ENCODE data around the gene EEF2K. TPM values are rescaled to one million over a fixed set of nuclear protein-coding genes. Genes with fewer than 3 reads are reported as not detected.
"Not testable (repeated sequence)": the region's sequence is repeated elsewhere in the genome, so short reads cannot be mapped to it uniquely, and the experiment has no call there.

Gene EEF2K
- total RNA-seq, 1 experiment from 2014 or later: 11.2 TPM

DNA sequence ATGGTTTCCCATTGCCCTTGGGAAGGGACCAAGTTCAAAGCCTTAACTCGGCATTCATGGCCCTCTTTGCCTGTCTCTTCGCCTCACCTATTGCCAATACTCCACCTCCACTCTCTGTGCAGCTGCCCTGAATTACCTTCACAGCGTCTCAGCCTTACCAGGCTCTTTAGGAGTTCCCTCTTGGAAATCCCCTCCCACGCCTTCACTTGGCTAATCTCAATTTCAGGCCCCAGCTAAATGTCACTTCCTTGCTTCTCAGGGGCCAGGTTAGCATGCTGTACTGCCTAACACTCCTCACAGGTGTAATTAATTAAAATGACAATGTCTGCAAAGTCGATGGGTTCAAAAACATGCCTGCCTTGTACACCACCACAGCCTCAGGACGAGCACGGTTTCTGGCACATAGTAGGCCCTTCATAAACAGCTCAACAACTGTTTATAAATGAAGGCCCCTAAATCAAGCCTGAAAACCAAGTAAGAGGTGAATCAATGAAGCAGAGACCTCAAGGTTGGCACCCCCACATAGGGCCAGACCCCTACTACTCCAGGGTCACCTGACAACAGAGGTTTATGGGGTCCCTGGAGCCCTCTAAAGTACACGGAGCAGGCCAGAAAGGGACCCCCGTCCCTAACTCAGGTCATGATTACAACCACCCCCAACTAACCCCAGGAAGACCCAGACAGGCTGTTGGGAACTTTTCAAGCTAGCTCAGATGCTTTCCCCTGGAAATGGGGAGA is 11.2 kb upstream of the EEF2K start:
- Histone ChIP-seq H3K27me3 (replicated peaks) (no peaks in the 10 kb centered on the region), H3K4me3 (no peak overlapping the region; the same call in 1 of the 2 replicates), H3K36me3 (no peaks in the 10 kb centered on the region), H3K9me3 (replicated peaks) (no peaks in the 10 kb centered on the region), H3K4me1 (replicated peaks) (peaks cover 30% of the 10 kb centered on the region), H3K27ac (no peak overlapping the region)
- no peak for DNase-seq (ENCODE audit: low read depth in 1 of 2, low spot score in 2 of 2)

DNA sequence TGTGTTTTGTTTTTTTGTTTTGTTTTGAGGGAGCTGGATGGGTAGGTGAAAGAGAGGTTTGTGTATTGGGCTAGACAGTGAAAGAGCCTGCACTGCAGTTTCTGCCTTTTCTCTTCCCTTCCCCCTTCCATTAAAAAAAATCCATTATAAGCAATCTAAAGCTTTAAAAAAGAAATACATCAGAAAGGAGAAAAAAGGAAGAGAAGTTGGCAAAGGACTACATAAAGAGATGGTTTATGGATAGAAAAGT is 10.7 kb upstream of the EEF2K start:
- H3K4me1 ChIP-seq (replicated peaks): peaks cover 30% of the 10 kb centered on the region
- H3K27me3 ChIP-seq (replicated peaks): no peaks in the 10 kb centered on the region
- peak overlapping the region; percentile 45 for H3K4me3 ChIP-seq
- DNase-seq (ENCODE audit: low read depth in 1 of 2, low spot score in 2 of 2): no peak
- no peak overlapping the region for H3K27ac ChIP-seq
- H3K9me3 ChIP-seq (replicated peaks): no peaks in the 10 kb centered on the region
- H3K36me3 ChIP-seq: no peaks in the 10 kb centered on the region

DNA sequence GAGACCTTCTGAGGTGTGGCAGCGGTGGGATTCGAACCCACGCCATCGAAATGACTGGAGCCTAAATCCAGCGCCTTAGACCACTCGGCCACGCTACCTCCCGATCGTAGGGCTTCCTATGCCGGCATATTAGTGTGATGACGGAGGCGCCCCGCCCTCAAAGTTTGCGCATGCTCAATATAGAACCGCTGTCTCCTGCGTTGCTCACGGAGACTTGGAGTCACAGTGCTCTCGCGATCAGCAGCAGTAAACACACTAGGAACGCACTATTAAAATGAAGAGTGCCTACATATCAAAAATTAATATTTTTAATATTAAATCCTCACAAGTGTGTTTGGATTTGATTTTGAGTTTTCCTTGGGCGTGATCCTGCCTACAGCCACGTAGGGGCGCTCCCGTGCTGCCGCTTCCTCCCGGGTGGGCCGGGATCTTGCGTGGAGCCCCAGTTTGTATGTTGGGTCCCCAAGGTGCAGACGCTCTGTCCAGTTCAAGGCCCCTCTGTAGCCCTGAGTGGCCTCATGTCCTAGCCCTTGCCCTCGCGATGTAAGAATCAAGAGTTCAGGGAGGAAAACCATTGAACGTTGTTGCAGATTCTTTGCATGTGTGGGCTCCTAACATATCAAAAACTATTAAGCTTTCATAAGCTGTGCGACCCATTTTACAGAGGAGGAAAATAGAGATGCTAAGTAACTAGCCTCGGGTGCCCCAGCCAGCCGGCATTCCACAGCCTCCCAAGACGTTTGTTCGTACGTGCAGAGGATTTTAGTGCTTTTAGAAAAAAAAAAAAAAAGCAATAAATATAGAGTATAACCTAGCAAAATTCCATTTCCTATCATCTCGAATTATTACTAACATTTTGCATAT is 10.2 kb upstream of the EEF2K start:
- Histone ChIP-seq H3K4me1 (replicated peaks) (peaks cover 30% of the 10 kb centered on the region), H3K36me3 (no peaks in the 10 kb centered on the region), H3K27me3 (replicated peaks) (no peaks in the 10 kb centered on the region), H3K4me3 (peak overlapping the region; percentile 45), H3K9me3 (replicated peaks) (no peaks in the 10 kb centered on the region), H3K27ac (peak overlapping the region; percentile 3; the same call in 1 of the 2 replicates)
- DNase-seq (ENCODE audit: low read depth in 1 of 2, low spot score in 2 of 2): peak; percentile 85 to 94

DNA sequence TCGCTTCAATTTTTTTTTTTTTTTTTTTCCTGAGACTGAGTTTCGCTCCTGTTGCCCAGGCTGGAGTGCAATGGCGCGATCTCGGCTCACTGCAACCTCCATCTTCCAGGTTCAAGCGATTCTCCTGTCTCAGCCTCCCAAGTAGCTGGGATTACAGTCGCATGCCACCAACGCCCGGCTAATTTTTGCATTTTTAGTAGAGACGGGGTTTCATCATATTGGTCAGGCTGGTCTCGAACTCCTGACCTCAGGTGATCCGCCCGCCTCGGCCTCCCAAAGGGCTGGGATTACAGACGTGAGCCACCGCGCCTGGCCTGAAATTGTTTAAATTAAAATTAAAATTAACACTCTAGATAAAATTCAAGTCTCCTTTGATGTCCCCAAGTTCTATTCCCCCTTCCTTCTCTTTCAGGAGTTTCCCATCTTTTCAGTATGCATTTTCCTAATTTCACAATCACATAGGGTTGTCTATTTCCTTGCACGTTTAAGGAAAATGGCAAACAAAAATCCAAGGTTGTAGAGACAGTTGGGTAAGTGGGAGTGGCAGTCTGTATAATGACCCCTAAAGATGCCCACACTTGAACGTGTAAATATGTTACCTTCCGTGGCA is 9.4 kb upstream of the EEF2K start:
- H3K27me3 ChIP-seq (replicated peaks); DNase-seq (ENCODE audit: low read depth in 1 of 2, low spot score in 2 of 2); H3K4me3 ChIP-seq; H3K9me3 ChIP-seq (replicated peaks); H3K27ac ChIP-seq; H3K36me3 ChIP-seq: not testable (repeated sequence)
- peaks cover 29% of the 10 kb centered on the region for H3K4me1 ChIP-seq (replicated peaks)

DNA sequence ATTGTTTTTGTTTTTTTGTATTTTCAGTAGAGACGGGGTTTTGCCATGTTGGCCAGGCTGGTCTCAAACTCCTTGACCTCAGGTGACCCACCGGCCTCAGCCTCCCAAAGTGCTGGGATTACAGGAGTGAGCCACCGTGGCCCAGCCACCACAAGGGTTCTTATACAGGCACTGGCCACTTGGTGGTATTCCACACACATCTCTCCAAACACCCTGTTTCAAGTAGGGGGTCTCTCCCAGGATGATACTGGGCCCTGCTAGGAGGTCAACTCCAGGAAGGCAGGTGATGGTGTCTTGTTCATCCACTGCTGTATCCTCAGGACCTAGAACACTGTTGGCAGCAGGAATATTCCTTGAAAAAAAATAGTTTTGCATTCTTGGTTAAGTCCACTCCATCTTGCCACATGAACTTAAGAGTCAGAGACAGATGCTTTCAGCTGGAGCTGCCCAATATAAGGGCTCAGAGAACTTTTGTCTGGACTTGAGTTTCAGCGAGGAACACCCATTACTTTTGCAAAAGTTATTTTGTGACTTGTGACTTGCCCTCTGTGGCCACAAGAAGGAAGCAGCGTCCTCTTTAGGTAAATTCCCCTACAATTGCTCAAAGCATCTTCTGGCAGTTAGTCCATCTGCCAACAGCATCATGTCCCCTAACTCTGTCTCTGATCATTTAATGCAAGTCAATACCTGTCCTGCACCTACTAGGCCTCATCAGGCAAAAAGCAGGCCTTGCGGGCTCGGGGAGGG is 7.4 kb upstream of the EEF2K start:
- Histone ChIP-seq H3K36me3 (no peaks in the 10 kb centered on the region), H3K9me3 (replicated peaks) (no peaks in the 10 kb centered on the region), H3K4me1 (replicated peaks) (peaks cover 20% of the 10 kb centered on the region), H3K27me3 (replicated peaks) (no peaks in the 10 kb centered on the region), H3K27ac (peak overlapping the region; percentile 81), H3K4me3 (no peak overlapping the region)
- no peak for DNase-seq (ENCODE audit: low read depth in 1 of 2, low spot score in 2 of 2)

DNA sequence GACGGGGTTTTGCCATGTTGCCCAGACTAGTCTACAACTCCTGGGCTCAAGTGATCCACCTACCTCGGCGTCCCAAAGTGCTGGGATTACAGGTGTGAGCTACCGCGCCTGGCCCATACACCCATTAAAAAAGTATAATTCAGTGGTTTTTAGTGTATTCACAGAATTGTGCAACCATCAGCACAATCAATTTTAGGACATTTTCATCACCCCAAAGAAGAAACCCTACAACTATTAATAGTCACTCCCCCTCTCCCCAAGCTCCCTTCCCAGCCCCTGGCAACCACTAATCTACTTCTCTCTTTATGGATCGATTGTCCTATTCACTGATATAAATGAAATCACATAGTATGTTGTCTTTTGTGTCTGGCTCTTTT is 3.8 kb upstream of the EEF2K start:
- H3K36me3 ChIP-seq: no peaks in the 10 kb centered on the region
- DNase-seq (ENCODE audit: low read depth in 1 of 2, low spot score in 2 of 2): no peak
- H3K27me3 ChIP-seq (replicated peaks): no peaks in the 10 kb centered on the region
- H3K27ac ChIP-seq: no peak overlapping the region
- H3K9me3 ChIP-seq (replicated peaks): no peaks in the 10 kb centered on the region
- H3K4me3 ChIP-seq: no peak overlapping the region
- H3K4me1 ChIP-seq (replicated peaks): peaks cover 23% of the 10 kb centered on the region

DNA sequence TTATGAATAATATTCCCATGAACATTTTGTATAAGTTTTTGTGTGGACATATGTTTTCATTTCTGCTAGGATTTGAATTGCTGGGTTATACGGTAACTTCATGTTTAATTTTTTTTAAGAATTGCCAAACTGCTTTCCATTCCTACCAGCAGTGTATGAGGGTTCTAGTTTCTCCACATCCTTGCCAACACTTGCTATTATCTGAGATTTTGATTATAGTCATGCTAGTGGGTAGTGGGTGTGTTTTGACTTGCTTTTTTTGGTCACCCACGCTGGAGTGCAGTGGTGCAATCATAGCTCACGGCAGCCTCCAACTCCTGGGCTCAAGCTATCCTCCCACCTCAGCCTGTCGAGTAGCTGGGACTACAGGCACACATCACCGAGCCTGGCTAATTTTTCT is 3.0 kb upstream of the EEF2K start:
- no peak overlapping the region for H3K27ac ChIP-seq
- H3K9me3 ChIP-seq (replicated peaks): no peaks in the 10 kb centered on the region
- no peak for DNase-seq (ENCODE audit: low read depth in 1 of 2, low spot score in 2 of 2)
- no peak overlapping the region for H3K4me3 ChIP-seq
- H3K36me3 ChIP-seq: no peaks in the 10 kb centered on the region
- no peaks in the 10 kb centered on the region for H3K27me3 ChIP-seq (replicated peaks)
- peaks cover 30% of the 10 kb centered on the region for H3K4me1 ChIP-seq (replicated peaks)

DNA sequence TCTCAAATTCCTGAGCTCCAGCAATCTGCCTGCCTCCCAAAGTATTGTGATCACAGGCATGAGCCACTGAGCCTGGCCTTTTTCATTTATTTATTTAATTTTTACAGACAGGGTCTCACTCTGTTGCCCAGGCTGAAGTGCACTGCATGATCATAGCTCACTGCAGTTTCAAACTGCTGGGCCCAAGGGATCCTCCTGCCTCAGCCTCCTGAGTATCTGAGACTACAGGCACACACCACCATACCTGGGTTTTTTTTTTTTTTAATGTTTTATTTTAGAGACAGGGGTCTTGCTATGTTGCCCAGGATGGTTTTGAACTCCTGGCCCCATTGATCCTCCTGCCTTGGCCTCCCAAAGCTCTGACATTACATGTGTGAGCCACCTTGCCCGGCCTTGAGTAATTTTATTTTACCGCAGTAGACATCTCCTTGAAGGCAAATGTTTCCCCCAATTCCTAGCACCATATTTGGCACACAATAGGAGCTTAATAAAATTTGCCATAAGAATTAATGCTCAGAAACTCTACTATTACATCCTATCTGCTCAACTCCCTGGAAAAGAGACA is 1.9 kb upstream of the EEF2K start:
- Histone ChIP-seq H3K4me1 (replicated peaks) (peaks cover 22% of the 10 kb centered on the region), H3K27ac (no peak overlapping the region), H3K4me3 (no peak overlapping the region), H3K9me3 (replicated peaks) (no peaks in the 10 kb centered on the region), H3K36me3 (no peaks in the 10 kb centered on the region), H3K27me3 (replicated peaks) (no peaks in the 10 kb centered on the region)
- no peak for DNase-seq (ENCODE audit: low read depth in 1 of 2, low spot score in 2 of 2)

DNA sequence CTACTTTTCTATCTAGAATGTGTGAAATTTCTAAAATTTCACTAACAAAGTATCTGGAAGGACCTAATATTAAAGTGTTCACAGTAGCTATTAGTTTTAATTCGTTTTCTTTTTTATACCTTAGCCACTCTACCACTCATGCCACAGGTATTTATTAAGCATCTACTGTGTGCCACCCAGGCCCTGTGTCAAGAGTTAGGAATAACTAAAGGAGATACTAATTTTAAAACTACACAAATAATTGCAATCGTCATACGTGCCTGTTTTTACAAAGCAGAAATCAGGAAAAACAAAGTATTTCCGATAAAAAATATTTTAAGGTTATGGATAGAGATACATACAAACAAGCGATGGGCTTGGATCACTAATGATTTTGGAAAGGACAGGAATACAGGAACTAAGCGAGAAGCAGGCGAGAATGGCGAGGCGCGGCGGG is 483 bp upstream of the EEF2K start:
- Histone ChIP-seq H3K9me3 (replicated peaks) (no peaks in the 10 kb centered on the region), H3K4me1 (replicated peaks) (peaks cover 16% of the 10 kb centered on the region), H3K27ac (peak overlapping the region; percentile 55), H3K27me3 (replicated peaks) (no peaks in the 10 kb centered on the region), H3K36me3 (no peaks in the 10 kb centered on the region), H3K4me3 (peak overlapping the region; percentile 68)
- DNase-seq (ENCODE audit: low read depth in 1 of 2, low spot score in 2 of 2): no peak

DNA sequence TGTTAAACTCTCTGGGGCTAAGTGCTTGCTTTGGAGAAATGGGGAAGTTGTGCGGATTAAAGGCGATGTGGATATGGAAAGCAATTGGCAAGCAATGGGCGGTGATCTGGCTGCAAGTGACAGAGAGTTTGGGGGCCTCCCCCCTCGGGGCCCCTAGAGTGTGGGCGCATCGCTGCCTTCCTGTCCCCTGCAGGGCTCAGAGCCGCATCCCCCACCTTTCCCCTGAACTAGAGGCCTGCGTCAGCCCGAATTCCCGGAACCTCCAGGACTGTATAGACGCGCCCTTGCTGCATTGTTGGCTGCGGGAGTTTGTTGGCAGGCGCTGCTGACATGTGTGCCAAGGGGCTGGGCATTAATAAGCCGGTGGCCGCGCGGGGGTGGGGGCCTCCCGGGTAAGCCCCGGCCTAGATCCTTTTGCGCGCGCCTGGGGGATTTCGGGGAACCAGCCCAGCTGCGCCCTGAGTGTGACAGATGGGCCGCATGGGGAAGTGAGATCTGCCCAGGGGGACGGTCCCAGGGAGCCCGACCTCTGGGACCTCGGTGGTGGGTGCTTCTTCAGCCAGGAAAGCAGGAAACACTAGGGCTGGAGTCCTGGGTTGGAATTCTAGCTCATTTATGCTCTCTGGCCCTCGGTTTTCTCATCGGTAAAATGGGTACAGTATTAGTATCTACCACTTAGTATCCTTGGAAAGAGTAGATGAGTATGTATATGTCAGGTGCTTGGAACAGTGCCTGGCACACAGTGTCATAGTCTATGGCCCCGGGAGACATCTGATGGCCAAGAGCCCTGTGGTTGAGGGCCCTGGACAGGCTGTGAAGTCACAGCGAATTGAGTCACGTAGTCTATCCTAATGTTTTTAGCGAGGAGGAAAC is 1.0 kb downstream of the EEF2K start:
- Histone ChIP-seq H3K27ac (no peak overlapping the region), H3K4me3 (peak overlapping the region; percentile 68), H3K27me3 (replicated peaks) (no peaks in the 10 kb centered on the region), H3K36me3 (no peaks in the 10 kb centered on the region), H3K9me3 (replicated peaks) (no peaks in the 10 kb centered on the region), H3K4me1 (replicated peaks) (peaks cover 16% of the 10 kb centered on the region)
- DNase-seq (ENCODE audit: low read depth in 1 of 2, low spot score in 2 of 2): peak in 1 of 2 experiments; percentile 58

DNA sequence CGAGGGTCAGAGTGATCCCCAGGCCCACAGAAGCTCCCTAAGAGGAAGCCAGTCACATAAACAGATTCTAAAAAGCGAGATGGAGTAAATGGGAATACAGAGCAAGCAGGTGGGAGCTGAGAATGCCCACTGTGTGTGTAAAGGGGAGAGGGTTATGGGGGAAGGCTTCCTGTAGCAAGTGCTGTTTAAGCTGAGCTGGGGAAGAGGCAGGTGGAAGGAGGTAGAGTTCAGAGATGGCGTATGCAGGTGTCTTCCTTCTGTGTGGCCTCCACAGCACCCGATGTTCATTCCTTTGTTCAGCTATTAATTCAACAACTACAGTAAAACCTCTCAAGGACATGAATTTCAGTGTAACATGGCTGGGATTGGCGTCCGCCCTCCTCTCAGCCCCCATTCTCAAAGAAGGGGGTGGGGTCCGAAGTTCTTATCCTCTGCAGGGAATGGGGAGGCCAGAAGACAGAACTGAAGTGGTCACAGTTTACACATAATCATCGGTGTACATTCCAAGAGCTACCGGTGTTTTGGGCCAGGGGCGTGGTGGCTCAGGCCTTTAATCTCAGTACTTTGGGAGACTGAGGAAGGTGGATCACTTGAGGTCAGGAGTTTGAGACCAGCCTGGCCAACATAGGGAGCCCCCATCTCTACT is 1.8 kb downstream of the EEF2K start:
- Histone ChIP-seq H3K4me1 (replicated peaks) (peaks cover 16% of the 10 kb centered on the region), H3K9me3 (replicated peaks) (no peaks in the 10 kb centered on the region), H3K36me3 (no peaks in the 10 kb centered on the region), H3K27me3 (replicated peaks) (no peaks in the 10 kb centered on the region), H3K27ac (no peak overlapping the region), H3K4me3 (no peak overlapping the region; the same call in 1 of the 2 replicates)
- no peak for DNase-seq (ENCODE audit: low read depth in 1 of 2, low spot score in 2 of 2)

DNA sequence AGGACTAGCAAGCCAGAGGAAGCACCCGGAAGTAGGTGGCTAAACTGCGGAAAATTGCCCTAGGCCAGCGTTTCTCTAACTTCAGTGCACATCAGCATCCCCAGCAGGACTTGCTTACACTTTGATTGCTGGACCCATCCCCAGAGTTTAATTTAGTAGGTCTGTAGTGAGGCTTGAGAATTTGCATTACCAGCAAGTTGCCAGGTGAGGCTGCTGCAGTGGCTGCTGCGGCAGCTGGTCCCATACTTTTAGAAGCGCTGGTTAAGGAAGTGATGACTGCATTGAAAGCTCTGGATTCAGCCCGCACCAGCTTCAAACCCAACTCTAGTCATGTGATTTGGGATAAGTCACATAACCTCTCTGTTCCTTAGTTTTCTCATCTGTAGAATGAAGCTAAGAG is 4.2 kb downstream of the EEF2K start:
- Histone ChIP-seq H3K36me3 (peaks cover 8% of the 10 kb centered on the region), H3K9me3 (replicated peaks) (no peaks in the 10 kb centered on the region), H3K27me3 (replicated peaks) (no peaks in the 10 kb centered on the region), H3K27ac (no peak overlapping the region), H3K4me3 (no peak overlapping the region), H3K4me1 (replicated peaks) (peaks cover 22% of the 10 kb centered on the region)
- DNase-seq (ENCODE audit: low read depth in 1 of 2, low spot score in 2 of 2): no peak
